HepG2 (cell line): ENCODE data around the gene ZNF652. TPM values are rescaled to one million over a fixed set of nuclear protein-coding genes. Genes with fewer than 3 reads are reported as not detected.

ENCODE experiments used
- ATAC-seq: fragments of 200-7000 bp; cut with Tn5 transposase; 3 replicates; pipeline ENCODE4 v1.9.1; 2020; ENCODE audit warnings: mild to moderate bottlenecking, moderate library complexity
- BruUV-seq: library from RNA; stranded (reverse); fragments of 400-500 nt; replicated peaks from 2 replicates; lab custom pipeline; 2021; lab: Mats Ljungman, UMichigan
- CTCF ChIA-PET: fragments of 300-600 bp; formaldehyde crosslinking; extraction: SDS; loops from one replicate; lab custom pipeline; 2021; ENCODE audit warnings: low total read pairs, inconsistent platforms, low intra/inter-chr PET ratio; lab: Yijun Ruan, JAX
- POLR2A ChIA-PET: fragments of 350-600 bp; sonication (Branson Sonifier 250); formaldehyde crosslinking; loops from one replicate; lab custom pipeline; 2020; ENCODE audit warnings: antibody characterized with exemption, inconsistent platforms; lab: Yijun Ruan, JAX
- DNase-seq: peaks from one replicate; pipeline ENCODE4 v3.0.0-alpha.2; 2015; ENCODE audit warnings: low spot score
- FAIRE-seq: peaks from 3 replicates; lab custom pipeline; 2011; peaks lifted over from hg19 to GRCh38; lab: Jason Lieb, UNC
- H2AFZ ChIP-seq: one replicate; pipeline ENCODE4 v1.6.1; 2011; ENCODE audit warnings: low read length, inconsistent platforms
- H3K27ac ChIP-seq: fragments of 300-600 bp; 3 replicates; pipeline ENCODE4 v1.8.0; 2011; ENCODE audit warnings: mixed run types, mild to moderate bottlenecking, mixed read lengths, low read length, inconsistent platforms; ENCODE audit not compliant: insufficient read depth; ENCODE audit errors: extremely low read length
- H3K27me3 ChIP-seq, 2 experiments: fragments of 200-600 bp in 1 of 2; 2 replicates in 1 of 2; 3 replicates in 1 of 2; pipeline versions ENCODE4 v1.6.0 to v1.8.0; 2011; ENCODE audit warnings: low read length in 2 of 2, mild to moderate bottlenecking in 2 of 2, moderate library complexity in 2 of 2, inconsistent platforms in 1 of 2; ENCODE audit not compliant: insufficient read depth in 2 of 2, control insufficient read depth in 1 of 2
- H3K36me3 ChIP-seq, 2 experiments: fragments of 200-600 bp in 1 of 2; replicated peaks in 1 of 2; 2 replicates in 1 of 2; 3 replicates in 1 of 2; pipeline versions ENCODE4 v1.5.1 to v1.8.0; 2011; ENCODE audit warnings: low read length in 2 of 2, inconsistent platforms in 1 of 2; ENCODE audit not compliant: insufficient read depth in 2 of 2, control insufficient read depth in 1 of 2
- H3K4me1 ChIP-seq: 2 replicates; pipeline ENCODE4 v1.5.1; 2012; ENCODE audit warnings: low read length, inconsistent platforms; ENCODE audit not compliant: insufficient read depth
- H3K4me2 ChIP-seq: 2 replicates; pipeline ENCODE4 v1.6.0; 2011; ENCODE audit warnings: low read depth, low read length, inconsistent platforms
- H3K4me3 ChIP-seq, 3 experiments: fragments of 200-600 bp in 1 of 3; sonication (generic), shearing (Covaris generic) in 1 of 3; replicated peaks in 1 of 3; 2 replicates each; pipeline ENCODE4 v1.5.1; 2011 to 2016; ENCODE audit warnings: low read length in 3 of 3, inconsistent platforms in 2 of 3, low read depth in 2 of 3, mild to moderate bottlenecking in 2 of 3, control low read depth in 1 of 3, mixed read lengths in 1 of 3; ENCODE audit not compliant: insufficient read depth in 1 of 3
- H3K79me2 ChIP-seq: one replicate; pipeline ENCODE4 v1.6.1; 2011; ENCODE audit warnings: low read length, inconsistent platforms; ENCODE audit not compliant: insufficient read depth
- H3K9ac ChIP-seq: 2 replicates; pipeline ENCODE4 v1.6.0; 2011; ENCODE audit warnings: mild to moderate bottlenecking, low read depth, low read length, inconsistent platforms; ENCODE audit not compliant: insufficient read depth
- H3K9me3 ChIP-seq: 2 replicates; pipeline ENCODE4 v1.5.1; 2012; ENCODE audit warnings: mild to moderate bottlenecking, low read length
- H4K20me1 ChIP-seq: 2 replicates; pipeline ENCODE4 v1.6.0; 2011; ENCODE audit warnings: inconsistent platforms, mild to moderate bottlenecking, low read length, moderate library complexity; ENCODE audit not compliant: insufficient read depth
- CSRNP1 ChIP-seq: sonication (generic); formaldehyde crosslinking; IDR thresholded peaks from 2 replicates; pipeline ENCODE4 v1.8.1; 2023; ENCODE audit warnings: mild to moderate bottlenecking, missing genetic modification reagents
- DMAP1 ChIP-seq: IDR thresholded peaks from 2 replicates; pipeline ENCODE4 v1.6.1; 2016
- FOXA1 ChIP-seq, 2 experiments: fragments of 450-650 bp in 1 of 2; sonication (generic) in 1 of 2; formaldehyde crosslinking in 1 of 2; IDR thresholded peaks; 2 replicates each; pipeline versions ENCODE4 v1.4.0 to v1.6.1; 2016 to 2020; ENCODE audit warnings: missing genetic modification reagents in 1 of 2
- FOXA3 ChIP-seq: IDR thresholded peaks from 2 replicates; pipeline ENCODE4 v1.6.1; 2016; ENCODE audit warnings: missing genetic modification reagents, missing compliant biosample characterization
- FOXK2 ChIP-seq: fragments of 450-650 bp; IDR thresholded peaks from 2 replicates; pipeline ENCODE4 v1.6.1; 2016
- HMGXB4 ChIP-seq, 2 experiments: sonication (generic) in 1 of 2; formaldehyde crosslinking in 1 of 2; IDR thresholded peaks; 2 replicates each; pipeline versions ENCODE4 v1.4.0 to v1.6.1; 2018 to 2020; ENCODE audit warnings: missing genetic modification reagents in 2 of 2, borderline replicate concordance in 1 of 2, low read depth in 1 of 2, mild to moderate bottlenecking in 1 of 2, missing biosample characterization in 1 of 2
- MXI1 ChIP-seq: IDR thresholded peaks from 3 replicates; pipeline ENCODE4 v1.6.1; 2012; ENCODE audit warnings: low read depth, low read length, inconsistent platforms, borderline replicate concordance
- NBN ChIP-seq: fragments of 450-650 bp; conservative IDR thresholded peaks from 2 replicates; pipeline ENCODE4 v1.6.1; 2017
- SMAD9 ChIP-seq: sonication (generic); formaldehyde crosslinking; IDR thresholded peaks from 2 replicates; pipeline ENCODE4 v1.5.1; 2020; ENCODE audit warnings: mild to moderate bottlenecking, missing genetic modification reagents
- ZNF441 ChIP-seq: sonication (generic); formaldehyde crosslinking; IDR thresholded peaks from 2 replicates; pipeline ENCODE4 v1.7.0; 2021; ENCODE audit warnings: missing genetic modification reagents, borderline replicate concordance
- ZSCAN29 ChIP-seq: sonication (generic); formaldehyde crosslinking; conservative IDR thresholded peaks from 2 replicates; pipeline ENCODE4 v1.4.0; 2020; ENCODE audit warnings: mild to moderate bottlenecking, missing genetic modification reagents
- WGBS: methylation state at CpG from one replicate; pipeline ENCODE4 v1.1.6; 2017; ENCODE audit warnings: low lambda C conversion rate; 5-methylcytosine and 5-hydroxymethylcytosine counted together
- in situ Hi-C: cut with HindIII; loops from 2 replicates; pipeline ENCODE4 v1.10.0; 2017; ENCODE audit warnings: low pct_unique_long_range_greater_than_20kb; ENCODE audit not compliant: extremely low pct_ligation_motif_present
- intact Hi-C: fragments of 100-400 bp; cut with micrococcal nuclease; formaldehyde crosslinking; loops from one replicate; pipeline ENCODE4 v1.10.0; 2022; ENCODE audit not compliant: unreplicated experiment
- polyA plus RNA-seq, 8 experiments: library from polyadenylated mRNA; depleted of rRNA in 3 of 8; stranded (reverse) in 7 of 8; unstranded in 1 of 8; fragments of >200 nt; fragmentation: Illumina TruSeq in 4 of 8; extraction: Trizol in 4 of 8; gene quantifications; 2 replicates each; pipeline versions ENCODE4 v1.2.1 to v1.2.3, GENCODE V29; 2011 to 2016; ENCODE audit warnings: low read depth in 4 of 8, missing spikeins in 1 of 8, mixed read lengths in 1 of 8; ENCODE audit not compliant: insufficient read depth in 1 of 8
- total RNA-seq, 5 experiments: library from RNA; depleted of rRNA; stranded (reverse); fragments of >200 nt; fragmentation: Illumina TruSeq; extraction: Trizol; gene quantifications; 2 replicates each; pipeline ENCODE4 v1.2.3, GENCODE V29; 2016; ENCODE audit warnings: low read depth in 1 of 5
- TF ChIP-seq, protein P1 (sequence below): sonication (generic); formaldehyde crosslinking; IDR thresholded peaks from 2 replicates; pipeline ENCODE4 v1.4.0; 2020; ENCODE audit warnings: missing genetic modification reagents, borderline replicate concordance
- TF ChIP-seq, protein P2 (sequence below): IDR thresholded peaks from 2 replicates; pipeline ENCODE4 v1.6.1; 2016; ENCODE audit warnings: missing compliant biosample characterization, missing genetic modification reagents, borderline replicate concordance

Gene ZNF652
- total and polyA plus RNA-seq, 2 of the 13 experiments (the other 11 are each of a cell fraction or from before 2014, with no cell fraction given), result 16.2 to 30.2 TPM

GRCh38 chr17:49360796-49361128 lies 1.3 kb downstream of the ZNF652 start (continued):
- peak; percentile 13; the same call in 1 of the 2 replicates for TF ChIP-seq CSRNP1 (CRISPR knock-in tag)

GRCh38 chr17:49359990-49360795 lies 1.9 kb downstream of the ZNF652 start:
- DNase-seq (no peak), ATAC-seq (no peak), FAIRE-seq (peak; percentile 4)
- Histone ChIP-seq H3K36me3 (no peaks in the 10 kb centered on the region), H3K27me3 (no peaks in the 10 kb centered on the region; a peak in 1 of 5 replicates), H3K9me3 (no peaks in the 10 kb centered on the region), H3K27ac (peak overlapping the region; percentile 91), H3K4me3 (peak overlapping the region; percentile 96 to 99 (median 99)), H4K20me1 (peaks cover 28% of the 10 kb centered on the region), H3K4me1 (peaks cover 43% of the 10 kb centered on the region), H3K9ac (peak overlapping the region; percentile 97), H2AFZ (no peak overlapping the region), H3K4me2 (peak overlapping the region; percentile 99), H3K79me2 (peaks cover 59% of the 10 kb centered on the region)
- ChIA-PET CTCF (no interaction called here), POLR2A (interaction anchor here (1.0 to 1.9 kb wide), 3 partner anchors 27 to 55 kb away, joined by 3 to 11 read pairs (median 4); partner anchors contain the start of gene PHB1)
- in situ Hi-C loops (no loop called here), intact Hi-C loops (no loop called here)
- 6% methylated on average over 8 of the region's 8 CpGs for WGBS
- BruUV-seq, result no TSS peak
- TF ChIP-seq FOXA1 (IDR thresholded peaks at IDR 0.05) (no peak), FOXA1 (CRISPR knock-in tag; IDR thresholded peaks at IDR 0.05) (peak; percentile 61), SMAD9 (CRISPR knock-in tag) (no peak), ZNF441 (0 out of 2 replicates have a peak, but pooled peaks have one; percentile 40), NBN (0 out of 2 replicates have a peak, but pooled peaks have one; percentile 46), FOXK2 (peak; percentile 45; the same call in 1 of the 2 replicates), HMGXB4 (CRISPR knock-in tag; IDR thresholded peaks at IDR 0.05; ENCODE audit: borderline replicate concordance in 1 of 2, low read depth in 1 of 2) (0 out of 4 replicates have a peak, but pooled peaks of 1 of the 2 experiments have one; percentile 4), ZSCAN29 (CRISPR knock-in tag) (no peak), DMAP1 (0 out of 2 replicates have a peak, but pooled peaks have one; percentile 9), MXI1 (peak; percentile 38; the same call in 1 of the 3 replicates), FOXA3 (0 out of 2 replicates have a peak, but pooled peaks have one; percentile 33)
- TF ChIP-seq, protein P1, sequence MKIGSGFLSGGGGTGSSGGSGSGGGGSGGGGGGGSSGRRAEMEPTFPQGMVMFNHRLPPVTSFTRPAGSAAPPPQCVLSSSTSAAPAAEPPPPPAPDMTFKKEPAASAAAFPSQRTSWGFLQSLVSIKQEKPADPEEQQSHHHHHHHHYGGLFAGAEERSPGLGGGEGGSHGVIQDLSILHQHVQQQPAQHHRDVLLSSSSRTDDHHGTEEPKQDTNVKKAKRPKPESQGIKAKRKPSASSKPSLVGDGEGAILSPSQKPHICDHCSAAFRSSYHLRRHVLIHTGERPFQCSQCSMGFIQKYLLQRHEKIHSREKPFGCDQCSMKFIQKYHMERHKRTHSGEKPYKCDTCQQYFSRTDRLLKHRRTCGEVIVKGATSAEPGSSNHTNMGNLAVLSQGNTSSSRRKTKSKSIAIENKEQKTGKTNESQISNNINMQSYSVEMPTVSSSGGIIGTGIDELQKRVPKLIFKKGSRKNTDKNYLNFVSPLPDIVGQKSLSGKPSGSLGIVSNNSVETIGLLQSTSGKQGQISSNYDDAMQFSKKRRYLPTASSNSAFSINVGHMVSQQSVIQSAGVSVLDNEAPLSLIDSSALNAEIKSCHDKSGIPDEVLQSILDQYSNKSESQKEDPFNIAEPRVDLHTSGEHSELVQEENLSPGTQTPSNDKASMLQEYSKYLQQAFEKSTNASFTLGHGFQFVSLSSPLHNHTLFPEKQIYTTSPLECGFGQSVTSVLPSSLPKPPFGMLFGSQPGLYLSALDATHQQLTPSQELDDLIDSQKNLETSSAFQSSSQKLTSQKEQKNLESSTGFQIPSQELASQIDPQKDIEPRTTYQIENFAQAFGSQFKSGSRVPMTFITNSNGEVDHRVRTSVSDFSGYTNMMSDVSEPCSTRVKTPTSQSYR (CRISPR knock-in tag), result peak; percentile 14; the same call in 1 of the 2 replicates
- TF ChIP-seq, protein P2, sequence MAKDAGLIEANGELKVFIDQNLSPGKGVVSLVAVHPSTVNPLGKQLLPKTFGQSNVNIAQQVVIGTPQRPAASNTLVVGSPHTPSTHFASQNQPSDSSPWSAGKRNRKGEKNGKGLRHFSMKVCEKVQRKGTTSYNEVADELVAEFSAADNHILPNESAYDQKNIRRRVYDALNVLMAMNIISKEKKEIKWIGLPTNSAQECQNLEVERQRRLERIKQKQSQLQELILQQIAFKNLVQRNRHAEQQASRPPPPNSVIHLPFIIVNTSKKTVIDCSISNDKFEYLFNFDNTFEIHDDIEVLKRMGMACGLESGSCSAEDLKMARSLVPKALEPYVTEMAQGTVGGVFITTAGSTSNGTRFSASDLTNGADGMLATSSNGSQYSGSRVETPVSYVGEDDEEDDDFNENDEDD (CRISPR knock-in tag), result 0 out of 2 replicates have a peak, but pooled peaks have one; percentile 28
